ENCODE data around the gene EPHA3. TPM values are rescaled to one million over a fixed set of nuclear protein-coding genes. Genes with fewer than 3 reads are reported as not detected.

The EPHA3 gene
- total RNA-seq, 2 experiments from 2014 or later = 0.08 TPM; not detected in 1

- Mint-ChIP-seq H3K36me3 (ENCODE audit: low read depth) (no peaks in the 10 kb centered on the region), H3K27me3 (ENCODE audit: low read depth) (peaks cover 18% of the 10 kb centered on the region), H3K4me1 (ENCODE audit: low read depth) (peaks cover 11% of the 10 kb centered on the region), H3K4me3 (no peak overlapping the region), H3K27ac (no peak overlapping the region), H3K9me3 (ENCODE audit: insufficient read depth) (no peaks in the 10 kb centered on the region)
- ATAC-seq (no peak), DNase-seq (no peak)
- ChIA-PET CTCF (no interaction called here), POLR2A (no interaction called here)
Observed at GRCh38 chr3:89104499-89104898, 2.9 kb upstream of the EPHA3 start.

GRCh38 chr3:89105503-89105902, 1.9 kb upstream of the EPHA3 start:
- DNase-seq = no peak
- ChIA-PET POLR2A (no interaction called here), CTCF (no interaction called here)
- Mint-ChIP-seq H3K27me3 (ENCODE audit: low read depth) (peaks cover 18% of the 10 kb centered on the region), H3K4me1 (ENCODE audit: low read depth) (peaks cover 11% of the 10 kb centered on the region), H3K4me3 (no peak overlapping the region), H3K36me3 (ENCODE audit: low read depth) (no peaks in the 10 kb centered on the region), H3K9me3 (ENCODE audit: insufficient read depth) (no peaks in the 10 kb centered on the region), H3K27ac (no peak overlapping the region)
- ATAC-seq = no peak

- peaks cover 18% of the 10 kb centered on the region for H3K27me3 Mint-ChIP-seq (ENCODE audit: low read depth)
- H3K9me3 Mint-ChIP-seq (ENCODE audit: insufficient read depth) = no peaks in the 10 kb centered on the region
- no peak for ATAC-seq
- H3K27ac Mint-ChIP-seq = no peak overlapping the region
- CTCF ChIA-PET = no interaction called here
- no peaks in the 10 kb centered on the region for H3K36me3 Mint-ChIP-seq (ENCODE audit: low read depth)
- H3K4me1 Mint-ChIP-seq (ENCODE audit: low read depth) = peaks cover 11% of the 10 kb centered on the region
- no peak for DNase-seq
- no peak overlapping the region for H3K4me3 Mint-ChIP-seq
- POLR2A ChIA-PET = no interaction called here
Observed at GRCh38 chr3:89108291-89108550, 800 bp downstream of the EPHA3 start.

- ATAC-seq = no peak
Observed at GRCh38 chr3:89113344-89113743, 5.9 kb downstream of the EPHA3 start.

GRCh38 chr3:89113893-89114840, 6.7 kb downstream of the EPHA3 start:
- Mint-ChIP-seq H3K4me1 (ENCODE audit: low read depth) (peaks cover 4% of the 10 kb centered on the region), H3K27me3 (ENCODE audit: low read depth) (peaks cover 8% of the 10 kb centered on the region), H3K9me3 (ENCODE audit: insufficient read depth) (no peaks in the 10 kb centered on the region), H3K4me3 (no peak overlapping the region), H3K36me3 (ENCODE audit: low read depth) (no peaks in the 10 kb centered on the region), H3K27ac (no peak overlapping the region)
- ATAC-seq = peak; percentile 61
- POLR2A ChIA-PET = no interaction called here
- DNase-seq = peak; percentile 26
- CTCF ChIA-PET = no interaction called here

More at GRCh38 chr3:89113344-89113743, 5.9 kb downstream of the EPHA3 start:
- POLR2A ChIA-PET = no interaction called here
- DNase-seq = no peak
- Mint-ChIP-seq H3K36me3 (ENCODE audit: low read depth) (no peaks in the 10 kb centered on the region), H3K27me3 (ENCODE audit: low read depth) (peaks cover 8% of the 10 kb centered on the region), H3K4me1 (ENCODE audit: low read depth) (peaks cover 4% of the 10 kb centered on the region), H3K9me3 (ENCODE audit: insufficient read depth) (no peaks in the 10 kb centered on the region), H3K27ac (no peak overlapping the region), H3K4me3 (no peak overlapping the region)
- CTCF ChIA-PET = no interaction called here

GRCh38 chr3:89114841-89115223, 7.4 kb downstream of the EPHA3 start:
- Mint-ChIP-seq H3K27me3 (ENCODE audit: low read depth) (peaks cover 8% of the 10 kb centered on the region), H3K36me3 (ENCODE audit: low read depth) (no peaks in the 10 kb centered on the region), H3K27ac (no peak overlapping the region), H3K9me3 (ENCODE audit: insufficient read depth) (no peaks in the 10 kb centered on the region), H3K4me3 (no peak overlapping the region), H3K4me1 (ENCODE audit: low read depth) (peaks cover 4% of the 10 kb centered on the region)
- ATAC-seq = no peak
- DNase-seq = no peak
- POLR2A ChIA-PET = no interaction called here
- CTCF ChIA-PET = no interaction called here

- Mint-ChIP-seq H3K36me3 (ENCODE audit: low read depth) (no peaks in the 10 kb centered on the region), H3K4me3 (no peak overlapping the region), H3K27me3 (ENCODE audit: low read depth) (peaks cover 8% of the 10 kb centered on the region), H3K9me3 (ENCODE audit: insufficient read depth) (peaks cover 3% of the 10 kb centered on the region), H3K4me1 (ENCODE audit: low read depth) (peaks cover 4% of the 10 kb centered on the region), H3K27ac (no peak overlapping the region)
- ATAC-seq = no peak
- POLR2A ChIA-PET = no interaction called here
- no peak for DNase-seq
- CTCF ChIA-PET = no interaction called here
Observed at GRCh38 chr3:89116476-89116875, 9.1 kb downstream of the EPHA3 start.

GRCh38 chr3:89138048-89138447, 30.6 kb downstream of the EPHA3 start:
- no peaks in the 10 kb centered on the region for H3K27me3 Mint-ChIP-seq (ENCODE audit: low read depth)
- no peak overlapping the region for H3K27ac Mint-ChIP-seq
- DNase-seq (no peak), ATAC-seq (no peak)
- no peaks in the 10 kb centered on the region for H3K4me1 Mint-ChIP-seq (ENCODE audit: low read depth)
- CTCF ChIA-PET = no interaction called here
- no peaks in the 10 kb centered on the region for H3K36me3 Mint-ChIP-seq (ENCODE audit: low read depth)
- POLR2A ChIA-PET = no interaction called here
- no peak overlapping the region for H3K4me3 Mint-ChIP-seq
- peaks cover 3% of the 10 kb centered on the region for H3K9me3 Mint-ChIP-seq (ENCODE audit: insufficient read depth)

GRCh38 chr3:89139870-89140269, 32.4 kb downstream of the EPHA3 start:
- H3K9me3 Mint-ChIP-seq (ENCODE audit: insufficient read depth) = no peaks in the 10 kb centered on the region
- ATAC-seq (no peak), DNase-seq (no peak)
- POLR2A ChIA-PET = no interaction called here
- H3K4me1 Mint-ChIP-seq (ENCODE audit: low read depth) = no peaks in the 10 kb centered on the region
- no peaks in the 10 kb centered on the region for H3K36me3 Mint-ChIP-seq (ENCODE audit: low read depth)
- no peaks in the 10 kb centered on the region for H3K27me3 Mint-ChIP-seq (ENCODE audit: low read depth)
- CTCF ChIA-PET = no interaction called here
- H3K27ac Mint-ChIP-seq = no peak overlapping the region
- no peak overlapping the region for H3K4me3 Mint-ChIP-seq

GRCh38 chr3:89144080-89144479, 36.7 kb downstream of the EPHA3 start:
- H3K9me3 Mint-ChIP-seq (ENCODE audit: insufficient read depth) = no peaks in the 10 kb centered on the region
- CTCF ChIA-PET = no interaction called here
- ATAC-seq = no peak

GRCh38 chr3:89145995-89146394, 38.6 kb downstream of the EPHA3 start:
- H3K27ac Mint-ChIP-seq = no peak overlapping the region
- H3K4me3 Mint-ChIP-seq = no peak overlapping the region
- H3K27me3 Mint-ChIP-seq (ENCODE audit: low read depth) = no peaks in the 10 kb centered on the region
- ChIA-PET POLR2A (no interaction called here), CTCF (no interaction called here)
- no peaks in the 10 kb centered on the region for H3K9me3 Mint-ChIP-seq (ENCODE audit: insufficient read depth)
- no peaks in the 10 kb centered on the region for H3K36me3 Mint-ChIP-seq (ENCODE audit: low read depth)
- DNase-seq (no peak), ATAC-seq (no peak)
- no peaks in the 10 kb centered on the region for H3K4me1 Mint-ChIP-seq (ENCODE audit: low read depth)

More at GRCh38 chr3:89144080-89144479, 36.7 kb downstream of the EPHA3 start:
- POLR2A ChIA-PET = no interaction called here
- no peak for DNase-seq
- Mint-ChIP-seq H3K4me3 (no peak overlapping the region), H3K4me1 (ENCODE audit: low read depth) (no peaks in the 10 kb centered on the region), H3K27ac (no peak overlapping the region), H3K36me3 (ENCODE audit: low read depth) (no peaks in the 10 kb centered on the region), H3K27me3 (ENCODE audit: low read depth) (no peaks in the 10 kb centered on the region)

- H3K27ac Mint-ChIP-seq = no peak overlapping the region
- no peaks in the 10 kb centered on the region for H3K36me3 Mint-ChIP-seq (ENCODE audit: low read depth)
- CTCF ChIA-PET = no interaction called here
Observed at GRCh38 chr3:89154416-89154815, 47.0 kb downstream of the EPHA3 start.

GRCh38 chr3:89155811-89156210, 48.4 kb downstream of the EPHA3 start:
- no peaks in the 10 kb centered on the region for H3K27me3 Mint-ChIP-seq (ENCODE audit: low read depth)
- H3K4me3 Mint-ChIP-seq = no peak overlapping the region
- no peaks in the 10 kb centered on the region for H3K9me3 Mint-ChIP-seq (ENCODE audit: insufficient read depth)
- DNase-seq = no peak
- ChIA-PET CTCF (no interaction called here), POLR2A (no interaction called here)
- no peak for ATAC-seq
- no peaks in the 10 kb centered on the region for H3K4me1 Mint-ChIP-seq (ENCODE audit: low read depth)
- H3K27ac Mint-ChIP-seq = no peak overlapping the region
- no peaks in the 10 kb centered on the region for H3K36me3 Mint-ChIP-seq (ENCODE audit: low read depth)

More at GRCh38 chr3:89154416-89154815, 47.0 kb downstream of the EPHA3 start:
- H3K4me3 Mint-ChIP-seq = no peak overlapping the region
- no peak for DNase-seq
- no peaks in the 10 kb centered on the region for H3K4me1 Mint-ChIP-seq (ENCODE audit: low read depth)
- ATAC-seq = no peak
- no peaks in the 10 kb centered on the region for H3K27me3 Mint-ChIP-seq (ENCODE audit: low read depth)
- POLR2A ChIA-PET = no interaction called here
- no peaks in the 10 kb centered on the region for H3K9me3 Mint-ChIP-seq (ENCODE audit: insufficient read depth)
